ENCODE results near the gene STPG4. TPM values are rescaled to one million over a fixed set of nuclear protein-coding genes. Genes with fewer than 3 reads are reported as not detected.

STPG4 gene
- total RNA-seq, 2 donors from 2014 or later, result 0.15 to 0.42 TPM

GRCh38 chr2:47086054-47086471 lies 69.0 kb downstream of the STPG4 start:
- DNase-seq, result no peak
- peaks cover 13% of the 10 kb centered on the region for H3K4me1 Mint-ChIP-seq
- H3K9me3 ChIP-seq (ENCODE audit: control insufficient read depth, low read length), result no peaks in the 10 kb centered on the region
- no peak overlapping the region for H3K27ac ChIP-seq (ENCODE audit: low read depth, low read length)
- H3K27me3 Mint-ChIP-seq (ENCODE audit: insufficient read depth), result peaks cover 42% of the 10 kb centered on the region
- 90 to 97% methylated on average over 6 to 9 of the region's 9 CpGs for WGBS, 2 experiments (ENCODE audit: insufficient coverage in 1 of 2, insufficient read length in 1 of 2)
- no peaks in the 10 kb centered on the region for H3K9me3 Mint-ChIP-seq
- no peak overlapping the region for H3K27ac Mint-ChIP-seq
- TF ChIP-seq CTCF (conservative IDR thresholded peaks at IDR 0.05), result no peak
- H3K36me3 ChIP-seq (ENCODE audit: control insufficient read depth, insufficient read depth, low read length), result no peaks in the 10 kb centered on the region
- H3K4me3 Mint-ChIP-seq, result no peak overlapping the region
- H3K4me1 ChIP-seq (ENCODE audit: control insufficient read depth, insufficient read depth, low read length), result peaks cover 16% of the 10 kb centered on the region
- H3K27me3 ChIP-seq (ENCODE audit: control insufficient read depth, insufficient read depth, low read length, poor library complexity, severe bottlenecking), result peaks cover 8% of the 10 kb centered on the region
- no peaks in the 10 kb centered on the region for H3K36me3 Mint-ChIP-seq (ENCODE audit: low read depth)
- no peak overlapping the region for H3K9ac ChIP-seq (ENCODE audit: extremely low read depth, low read length, poor library complexity, severe bottlenecking)
- H3K4me3 ChIP-seq (ENCODE audit: low read length), result no peak overlapping the region

- Histone ChIP-seq H3K4me1 (ENCODE audit: control insufficient read depth, insufficient read depth, low read length) (peaks cover 20% of the 10 kb centered on the region), H3K27ac (ENCODE audit: low read depth, low read length) (no peak overlapping the region), H3K27me3 (ENCODE audit: control insufficient read depth, insufficient read depth, low read length, poor library complexity, severe bottlenecking) (peaks cover 8% of the 10 kb centered on the region), H3K9me3 (ENCODE audit: control insufficient read depth, low read length) (no peaks in the 10 kb centered on the region), H3K36me3 (ENCODE audit: control insufficient read depth, insufficient read depth, low read length) (no peaks in the 10 kb centered on the region), H3K4me3 (ENCODE audit: low read length) (no peak overlapping the region), H3K9ac (ENCODE audit: extremely low read depth, low read length, poor library complexity, severe bottlenecking) (no peak overlapping the region)
- H3K27me3 Mint-ChIP-seq (ENCODE audit: insufficient read depth), result peaks cover 31% of the 10 kb centered on the region
- peaks cover 22% of the 10 kb centered on the region for H3K4me1 Mint-ChIP-seq
- 91 to 93% methylated on average over 7 to 16 of the region's 17 CpGs for WGBS, 2 experiments (ENCODE audit: insufficient coverage in 1 of 2, insufficient read length in 1 of 2)
- H3K9me3 Mint-ChIP-seq, result no peaks in the 10 kb centered on the region
- H3K4me3 Mint-ChIP-seq, result no peak overlapping the region
- H3K36me3 Mint-ChIP-seq (ENCODE audit: low read depth), result no peaks in the 10 kb centered on the region
- no peak overlapping the region for H3K27ac Mint-ChIP-seq
- peak; percentile 55 for DNase-seq
- no peak for TF ChIP-seq CTCF (conservative IDR thresholded peaks at IDR 0.05)
Measured at GRCh38 chr2:47083886-47084687, 71.0 kb downstream of the STPG4 start.

GRCh38 chr2:47083485-47083884 lies 71.6 kb downstream of the STPG4 start:
- WGBS, 2 experiments (ENCODE audit: insufficient coverage in 1 of 2, insufficient read length in 1 of 2), result 95% methylated on average over 3 of the region's 3 CpGs; no CpG with 5 or more reads in 1 of the 2 experiments
- Histone ChIP-seq H3K27me3 (ENCODE audit: control insufficient read depth, insufficient read depth, low read length, poor library complexity, severe bottlenecking) (peaks cover 8% of the 10 kb centered on the region), H3K9me3 (ENCODE audit: control insufficient read depth, low read length) (no peaks in the 10 kb centered on the region), H3K9ac (ENCODE audit: extremely low read depth, low read length, poor library complexity, severe bottlenecking) (no peak overlapping the region), H3K4me1 (ENCODE audit: control insufficient read depth, insufficient read depth, low read length) (peaks cover 15% of the 10 kb centered on the region), H3K4me3 (ENCODE audit: low read length) (no peak overlapping the region), H3K36me3 (ENCODE audit: control insufficient read depth, insufficient read depth, low read length) (no peaks in the 10 kb centered on the region), H3K27ac (ENCODE audit: low read depth, low read length) (no peak overlapping the region)
- Mint-ChIP-seq H3K36me3 (ENCODE audit: low read depth) (no peaks in the 10 kb centered on the region), H3K9me3 (no peaks in the 10 kb centered on the region), H3K27me3 (ENCODE audit: insufficient read depth) (peaks cover 31% of the 10 kb centered on the region), H3K27ac (no peak overlapping the region), H3K4me3 (no peak overlapping the region), H3K4me1 (peaks cover 22% of the 10 kb centered on the region)
- no peak for TF ChIP-seq CTCF (conservative IDR thresholded peaks at IDR 0.05)
- peak; percentile 42 for DNase-seq
